DND-41 (cell line): ENCODE results near the gene SLC39A11.

Source experiments
- ATAC-seq: fragments of 200-7000 bp; cut with Tn5 transposase; 3 replicates; pipeline ENCODE4 v1.9.1; 2021; ENCODE audit warnings: low read depth; ENCODE audit not compliant: insufficient read depth
- DNase-seq: peaks from one replicate; pipeline ENCODE4 v3.0.0-alpha.2; 2020
- H2AFZ ChIP-seq: 2 replicates; pipeline ENCODE4 v1.6.0; 2012; ENCODE audit warnings: low read depth, low read length
- H3K27ac ChIP-seq: 2 replicates; pipeline ENCODE4 v1.5.1; 2012; ENCODE audit warnings: low read length, inconsistent platforms
- H3K27me3 ChIP-seq: fragments of 200-600 bp; sonication (generic); 2 replicates; pipeline ENCODE4 v1.6.0; 2012; ENCODE audit warnings: low read length, mild to moderate bottlenecking, inconsistent platforms; ENCODE audit not compliant: insufficient read depth, poor library complexity
- H3K36me3 ChIP-seq: 2 replicates; pipeline ENCODE4 v1.5.1; 2012; ENCODE audit warnings: low read length, inconsistent platforms; ENCODE audit not compliant: insufficient read depth
- H3K4me1 ChIP-seq: 2 replicates; pipeline ENCODE4 v1.5.1; 2012; ENCODE audit warnings: mild to moderate bottlenecking, low read length; ENCODE audit not compliant: insufficient read depth
- H3K4me2 ChIP-seq: 2 replicates; pipeline ENCODE4 v1.6.0; 2012; ENCODE audit warnings: mild to moderate bottlenecking, moderate library complexity, low read length, inconsistent platforms; ENCODE audit not compliant: insufficient read depth
- H3K4me3 ChIP-seq, 2 experiments: fragments of 200-600 bp in 1 of 2; shearing (Covaris generic) in 1 of 2; 2 replicates each; pipeline ENCODE4 v1.5.1; 2012 to 2016; ENCODE audit warnings: inconsistent platforms in 2 of 2, low read length in 2 of 2, mild to moderate bottlenecking in 2 of 2, low read depth in 1 of 2, moderate library complexity in 1 of 2
- H3K79me2 ChIP-seq: 2 replicates; pipeline ENCODE4 v1.6.0; 2012; ENCODE audit warnings: low read length, inconsistent platforms; ENCODE audit not compliant: insufficient read depth
- H3K9ac ChIP-seq: 2 replicates; pipeline ENCODE4 v1.6.0; 2012; ENCODE audit warnings: low read depth, mild to moderate bottlenecking, inconsistent platforms, low read length, moderate library complexity
- H3K9me3 ChIP-seq: 2 replicates; pipeline ENCODE4 v1.5.1; 2012; ENCODE audit warnings: low read length, moderate library complexity, mild to moderate bottlenecking, inconsistent platforms; ENCODE audit not compliant: insufficient read depth, severe bottlenecking
- H4K20me1 ChIP-seq: 2 replicates; pipeline ENCODE4 v1.6.0; 2012; ENCODE audit warnings: low read length; ENCODE audit not compliant: insufficient read depth
- EZH2 ChIP-seq: IDR thresholded peaks from 3 replicates; pipeline ENCODE4 v1.6.1; 2012; ENCODE audit warnings: borderline replicate concordance, low read depth, mild to moderate bottlenecking, moderate library complexity, low read length, inconsistent platforms; ENCODE audit not compliant: severe bottlenecking
- TF ChIP-seq, protein P1 (sequence below): IDR thresholded peaks from 2 replicates; pipeline ENCODE4 v1.5.1; 2012; ENCODE audit warnings: borderline replicate concordance, low read length, moderate library complexity, mild to moderate bottlenecking; ENCODE audit not compliant: poor library complexity, severe bottlenecking; ENCODE audit errors: extremely low read depth

The SLC39A11 gene

DNA sequence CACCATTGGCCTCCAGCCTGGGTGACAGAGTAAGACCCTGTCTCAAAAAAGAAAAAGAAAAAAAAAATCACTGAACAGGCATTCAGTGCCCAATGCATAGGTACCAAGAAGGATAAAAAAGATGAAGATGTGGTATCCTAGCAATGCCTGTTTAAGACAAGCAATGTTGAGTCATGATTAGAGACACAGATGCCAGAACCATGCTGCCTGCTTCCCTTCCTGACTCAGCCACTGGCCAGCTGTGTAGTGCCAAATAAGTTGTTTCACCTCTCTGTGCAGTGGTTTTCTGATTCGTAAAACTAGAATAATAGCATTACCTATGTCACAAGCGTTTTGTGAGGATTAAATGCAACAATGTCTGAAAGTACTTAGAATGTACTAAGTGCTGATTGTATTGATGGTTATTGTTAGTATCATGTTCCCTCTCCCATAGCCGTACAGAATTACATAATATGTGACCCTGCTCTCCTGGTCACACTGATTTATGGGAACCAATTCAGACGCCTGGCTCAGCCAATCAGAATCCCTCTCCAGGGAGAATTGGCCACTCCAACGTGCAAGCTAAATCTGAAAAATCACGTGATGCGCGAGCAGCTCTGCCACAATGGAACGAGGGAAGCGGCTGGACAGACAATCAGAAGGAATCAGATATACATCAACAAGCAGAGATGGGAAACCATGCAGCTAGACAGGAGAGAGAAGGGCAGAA lies 241.9 kb downstream of the SLC39A11 start:
- no peaks in the 10 kb centered on the region for H3K36me3 ChIP-seq

DNA sequence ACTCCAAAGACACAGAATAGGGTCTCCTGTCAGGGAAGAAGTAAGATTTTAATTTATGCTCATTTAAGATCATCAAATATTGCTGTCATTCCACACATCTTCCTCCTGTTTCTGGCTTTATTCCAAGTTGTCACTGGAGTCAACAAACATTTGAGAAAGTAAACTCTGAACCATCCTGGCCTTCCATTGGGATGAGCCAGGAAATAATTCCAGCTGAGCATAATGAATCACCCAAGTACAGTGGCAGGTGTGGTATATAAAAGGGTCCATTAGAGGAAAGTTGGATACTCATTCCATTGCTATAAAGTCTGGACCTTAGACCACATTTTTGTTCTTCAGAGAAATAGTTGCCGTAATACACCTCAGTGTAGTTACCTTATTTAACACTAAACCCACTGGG lies 246.1 kb downstream of the SLC39A11 start:
- Histone ChIP-seq H3K4me3 (no peak overlapping the region), H3K79me2 (no peaks in the 10 kb centered on the region), H3K9ac (no peak overlapping the region), H3K36me3 (no peaks in the 10 kb centered on the region), H3K27me3 (no peaks in the 10 kb centered on the region), H3K4me1 (no peaks in the 10 kb centered on the region), H3K27ac (no peak overlapping the region), H4K20me1 (no peaks in the 10 kb centered on the region), H2AFZ (no peak overlapping the region), H3K9me3 (no peaks in the 10 kb centered on the region), H3K4me2 (no peak overlapping the region)
- no peak for DNase-seq
- no peak for ATAC-seq
- TF ChIP-seq, protein P1, sequence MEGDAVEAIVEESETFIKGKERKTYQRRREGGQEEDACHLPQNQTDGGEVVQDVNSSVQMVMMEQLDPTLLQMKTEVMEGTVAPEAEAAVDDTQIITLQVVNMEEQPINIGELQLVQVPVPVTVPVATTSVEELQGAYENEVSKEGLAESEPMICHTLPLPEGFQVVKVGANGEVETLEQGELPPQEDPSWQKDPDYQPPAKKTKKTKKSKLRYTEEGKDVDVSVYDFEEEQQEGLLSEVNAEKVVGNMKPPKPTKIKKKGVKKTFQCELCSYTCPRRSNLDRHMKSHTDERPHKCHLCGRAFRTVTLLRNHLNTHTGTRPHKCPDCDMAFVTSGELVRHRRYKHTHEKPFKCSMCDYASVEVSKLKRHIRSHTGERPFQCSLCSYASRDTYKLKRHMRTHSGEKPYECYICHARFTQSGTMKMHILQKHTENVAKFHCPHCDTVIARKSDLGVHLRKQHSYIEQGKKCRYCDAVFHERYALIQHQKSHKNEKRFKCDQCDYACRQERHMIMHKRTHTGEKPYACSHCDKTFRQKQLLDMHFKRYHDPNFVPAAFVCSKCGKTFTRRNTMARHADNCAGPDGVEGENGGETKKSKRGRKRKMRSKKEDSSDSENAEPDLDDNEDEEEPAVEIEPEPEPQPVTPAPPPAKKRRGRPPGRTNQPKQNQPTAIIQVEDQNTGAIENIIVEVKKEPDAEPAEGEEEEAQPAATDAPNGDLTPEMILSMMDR = no peak
- no peak for TF ChIP-seq EZH2

More for the DNA sequence above, 241.9 kb downstream of the SLC39A11 start:
- Histone ChIP-seq H3K4me1 (no peaks in the 10 kb centered on the region), H3K4me2 (no peak overlapping the region), H4K20me1 (no peaks in the 10 kb centered on the region), H3K79me2 (no peaks in the 10 kb centered on the region), H3K4me3 (no peak overlapping the region), H3K27ac (no peak overlapping the region), H3K27me3 (no peaks in the 10 kb centered on the region), H3K9ac (no peak overlapping the region), H3K9me3 (no peaks in the 10 kb centered on the region), H2AFZ (no peak overlapping the region)
- no peak for DNase-seq
- no peak for ATAC-seq
- TF ChIP-seq, protein P1 = no peak

DNA sequence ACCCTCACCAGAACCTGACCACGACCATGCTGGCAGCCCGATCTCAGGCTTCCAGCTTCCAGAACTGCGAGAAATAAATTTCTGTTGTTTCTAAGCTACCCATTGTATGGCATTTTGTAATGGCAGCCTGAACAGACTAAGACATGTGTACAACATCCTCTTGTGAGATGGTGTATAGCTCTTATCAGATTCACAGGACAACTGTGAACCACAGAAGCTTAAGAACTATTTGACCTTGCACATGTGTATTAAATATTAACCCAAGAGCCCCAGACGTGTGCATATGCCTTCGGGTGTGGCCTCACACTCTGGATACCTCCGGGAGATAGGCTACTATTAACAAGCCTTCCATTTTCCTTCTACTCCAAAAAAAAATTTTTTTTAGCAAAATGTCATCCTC lies 248.9 kb downstream of the SLC39A11 start:
- no peak overlapping the region for H3K9ac ChIP-seq
- ATAC-seq = no peak
- peaks cover 2% of the 10 kb centered on the region; the same call in 1 of the 2 replicates for H3K36me3 ChIP-seq
- H3K4me1 ChIP-seq = no peaks in the 10 kb centered on the region
- no peak overlapping the region for H2AFZ ChIP-seq
- H3K27ac ChIP-seq = no peak overlapping the region
- no peaks in the 10 kb centered on the region for H3K27me3 ChIP-seq
- H3K4me2 ChIP-seq = no peak overlapping the region
- no peaks in the 10 kb centered on the region for H3K79me2 ChIP-seq
- no peaks in the 10 kb centered on the region for H4K20me1 ChIP-seq
- no peak for DNase-seq
- H3K4me3 ChIP-seq = no peak overlapping the region
- H3K9me3 ChIP-seq = peaks cover 5% of the 10 kb centered on the region
- TF ChIP-seq, protein P1 = no peak
- no peak for TF ChIP-seq EZH2

DNA sequence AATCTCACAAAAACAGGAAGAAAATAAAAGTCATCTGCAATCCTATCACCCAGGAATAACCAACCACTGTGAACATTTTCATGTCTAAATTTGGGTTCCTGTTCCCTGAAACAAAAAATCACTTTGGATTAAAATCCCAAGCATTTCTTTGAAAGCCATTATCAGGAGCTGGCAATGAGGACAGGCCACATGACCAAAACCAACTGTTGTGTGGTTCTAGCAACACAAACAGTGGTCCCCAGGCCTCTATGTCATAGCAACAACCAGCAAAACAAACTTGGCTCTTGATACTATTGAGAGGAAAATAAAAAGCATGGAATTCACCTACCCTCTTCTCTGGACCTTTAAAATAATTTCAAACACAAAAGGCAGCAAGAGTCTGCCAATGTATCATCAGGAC lies 252.5 kb downstream of the SLC39A11 start:
- ATAC-seq = no peak
- no peak for DNase-seq
- Histone ChIP-seq H3K36me3 (peaks cover 2% of the 10 kb centered on the region; the same call in 1 of the 2 replicates), H3K79me2 (no peaks in the 10 kb centered on the region), H3K9ac (no peak overlapping the region), H3K4me1 (no peaks in the 10 kb centered on the region), H3K27ac (no peak overlapping the region), H3K4me2 (no peak overlapping the region), H3K4me3 (no peak overlapping the region), H3K27me3 (no peaks in the 10 kb centered on the region), H4K20me1 (no peaks in the 10 kb centered on the region), H3K9me3 (peaks cover 5% of the 10 kb centered on the region), H2AFZ (no peak overlapping the region)
- TF ChIP-seq EZH2 = no peak
- TF ChIP-seq, protein P1 = no peak
